Fibroblast of gingiva (primary cell): ENCODE measurements around the gene ADGRF5.

Experiments
- DNase-seq: peaks from one replicate; pipeline ENCODE4 v3.0.0-alpha.2; 2011; ENCODE audit warnings: low read depth

ADGRF5 gene

GRCh38 chr6:46815130-46815529 is 106.6 kb downstream of the ADGRF5 start:
- DNase-seq, result no peak

- DNase-seq, result no peak
Measured at GRCh38 chr6:46808806-46809205, 112.9 kb downstream of the ADGRF5 start.
